ENCODE results near the gene LRWD1. TPM values are rescaled to one million over a fixed set of nuclear protein-coding genes. Genes with fewer than 3 reads are reported as not detected.
"Not testable (repeated sequence)": the region's sequence is repeated elsewhere in the genome, so short reads cannot be mapped to it uniquely, and the experiment has no call there.

The LRWD1 gene
- total and polyA plus RNA-seq, 12 donors: 6.5 to 21.3 (median 9.5) TPM

DNA sequence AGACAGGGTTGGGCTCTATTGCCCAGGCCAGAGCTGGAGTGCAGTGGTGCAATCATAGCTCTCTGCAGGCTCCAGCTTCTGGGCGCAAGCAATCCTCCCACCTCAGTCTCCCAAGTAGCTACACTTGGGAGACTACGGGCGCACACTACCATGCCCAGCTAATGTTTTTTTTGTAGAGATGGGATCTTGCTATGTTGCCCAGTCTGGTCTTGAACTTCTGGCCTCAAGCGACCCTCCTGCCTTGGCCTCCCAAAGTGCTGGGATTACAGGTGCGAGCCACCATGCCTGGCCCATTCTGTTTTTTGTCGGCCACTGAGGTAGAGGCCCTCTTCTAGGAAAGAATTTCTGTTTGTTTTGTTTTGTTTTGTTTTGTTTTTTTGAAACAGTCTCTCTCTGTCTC is 12.3 kb upstream of the LRWD1 start:
- 88 to 89% methylated on average over 6 of the region's 6 CpGs for WGBS, 2 donors
- intact Hi-C loops (cut with DNase I): no loop called here
- no peak overlapping the region for H3K4me3 ChIP-seq
- no peaks in the 10 kb centered on the region for H3K4me1 ChIP-seq
- H3K9me3 ChIP-seq: no peaks in the 10 kb centered on the region
- H3K27me3 ChIP-seq: no peaks in the 10 kb centered on the region
- H3K27ac ChIP-seq: no peak overlapping the region
- TF ChIP-seq CTCF (IDR thresholded peaks at IDR 0.05): no peak
- ATAC-seq: no peak
- H3K36me3 ChIP-seq: peaks cover 0 to 41% (median 13%) of the 10 kb centered on the region in 9 donors
- no peak for DNase-seq

DNA sequence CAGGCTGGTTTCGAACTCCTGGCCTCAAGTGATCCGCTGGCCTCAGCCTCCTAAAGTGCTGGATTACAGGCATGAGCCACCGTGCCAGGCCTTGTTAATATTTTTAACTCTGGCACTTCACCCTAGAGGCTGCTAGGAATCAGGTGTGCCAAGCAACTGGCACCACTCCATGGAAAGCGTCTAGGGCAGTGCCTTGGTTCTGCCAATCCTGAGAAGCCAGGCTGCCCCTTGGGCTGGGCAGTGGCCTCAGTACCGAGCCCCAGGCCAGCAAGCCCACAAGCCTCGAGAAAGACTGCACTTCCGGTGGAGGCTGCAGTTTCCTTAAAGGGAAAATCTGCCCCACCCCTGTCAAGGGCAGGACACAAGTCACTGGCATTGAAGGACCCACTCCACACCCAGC is 11.5 kb upstream of the LRWD1 start:
- H3K9me3 ChIP-seq: no peaks in the 10 kb centered on the region
- H3K27me3 ChIP-seq: no peaks in the 10 kb centered on the region
- no peak for TF ChIP-seq CTCF (IDR thresholded peaks at IDR 0.05)
- intact Hi-C loops (cut with DNase I): no loop called here
- peak overlapping the region in 1 of 10 donors; percentile 9 for H3K27ac ChIP-seq
- peaks cover 0 to 41% (median 15%) of the 10 kb centered on the region in 9 donors for H3K36me3 ChIP-seq
- no peaks in the 10 kb centered on the region for H3K4me1 ChIP-seq
- DNase-seq (no peak), ATAC-seq (peak in 7 of 8 donors; percentile 12 to 69 (median 44))
- no peak overlapping the region for H3K4me3 ChIP-seq
- WGBS, 2 donors: 55% methylated on average over 7 of the region's 7 CpGs

GRCh38 chr7:102454468-102454867 is 10.3 kb upstream of the LRWD1 start:
- Histone ChIP-seq H3K4me3 (no peak overlapping the region), H3K4me1 (no peaks in the 10 kb centered on the region), H3K36me3 (peaks cover 0 to 44% (median 16%) of the 10 kb centered on the region in 9 donors), H3K27ac (no peak overlapping the region), H3K27me3 (no peaks in the 10 kb centered on the region), H3K9me3 (no peaks in the 10 kb centered on the region)
- ATAC-seq: no peak
- intact Hi-C loops (cut with DNase I): no loop called here
- 66 to 74% methylated on average over 12 of the region's 12 CpGs for WGBS, 2 donors
- DNase-seq: no peak
- no peak for TF ChIP-seq CTCF (IDR thresholded peaks at IDR 0.05)

DNA sequence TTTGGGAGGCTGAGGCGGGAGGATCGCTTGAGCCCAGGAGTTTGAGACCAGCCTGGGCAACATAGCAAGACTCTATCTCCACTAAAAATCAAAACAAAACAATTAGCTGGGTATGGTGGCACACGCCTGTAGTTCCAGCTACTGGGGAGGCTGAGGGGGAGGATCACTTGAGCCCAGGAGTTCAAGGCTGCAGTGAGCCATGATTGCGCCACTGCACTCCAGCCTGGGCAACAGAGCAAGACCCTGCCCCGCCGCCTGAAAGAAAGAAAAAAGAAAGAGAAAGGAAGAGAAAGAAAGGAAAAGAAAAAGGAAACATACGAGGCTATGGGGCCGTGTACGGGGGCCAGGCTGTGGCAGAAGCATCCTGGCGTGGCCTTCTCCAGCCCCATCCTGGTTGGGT is 9.9 kb upstream of the LRWD1 start:
- H3K27me3 ChIP-seq; ATAC-seq; H3K9me3 ChIP-seq; intact Hi-C loops (cut with DNase I); DNase-seq; H3K4me3 ChIP-seq; H3K4me1 ChIP-seq; H3K27ac ChIP-seq: not testable (repeated sequence)
- H3K36me3 ChIP-seq: peaks cover 0 to 48% (median 16%) of the 10 kb centered on the region in 9 donors
- 93 to 95% methylated on average over 10 of the region's 10 CpGs for WGBS, 2 donors

- WGBS, 2 donors: 80 to 83% methylated on average over 11 of the region's 11 CpGs
- DNase-seq (no peak), ATAC-seq (no peak)
- H3K4me1 ChIP-seq: no peaks in the 10 kb centered on the region
- peaks cover 0 to 51% (median 16%) of the 10 kb centered on the region in 9 donors for H3K36me3 ChIP-seq
- no peaks in the 10 kb centered on the region for H3K27me3 ChIP-seq
- intact Hi-C loops (cut with DNase I): no loop called here
- H3K4me3 ChIP-seq: no peak overlapping the region
- no peaks in the 10 kb centered on the region for H3K9me3 ChIP-seq
- TF ChIP-seq CTCF (IDR thresholded peaks at IDR 0.05): no peak
- no peak overlapping the region for H3K27ac ChIP-seq
Measured at GRCh38 chr7:102455596-102455995, 9.2 kb upstream of the LRWD1 start.
